Measurements from ENCODE around the gene RAD51.

GRCh38 chr15:40697916-40698315 is 2.9 kb downstream of the RAD51 start:
- TF ChIP-seq ZNF70 (CRISPR knock-in tag; IDR thresholded peaks at IDR 0.05), result no peak
- TF ChIP-seq, protein P1, sequence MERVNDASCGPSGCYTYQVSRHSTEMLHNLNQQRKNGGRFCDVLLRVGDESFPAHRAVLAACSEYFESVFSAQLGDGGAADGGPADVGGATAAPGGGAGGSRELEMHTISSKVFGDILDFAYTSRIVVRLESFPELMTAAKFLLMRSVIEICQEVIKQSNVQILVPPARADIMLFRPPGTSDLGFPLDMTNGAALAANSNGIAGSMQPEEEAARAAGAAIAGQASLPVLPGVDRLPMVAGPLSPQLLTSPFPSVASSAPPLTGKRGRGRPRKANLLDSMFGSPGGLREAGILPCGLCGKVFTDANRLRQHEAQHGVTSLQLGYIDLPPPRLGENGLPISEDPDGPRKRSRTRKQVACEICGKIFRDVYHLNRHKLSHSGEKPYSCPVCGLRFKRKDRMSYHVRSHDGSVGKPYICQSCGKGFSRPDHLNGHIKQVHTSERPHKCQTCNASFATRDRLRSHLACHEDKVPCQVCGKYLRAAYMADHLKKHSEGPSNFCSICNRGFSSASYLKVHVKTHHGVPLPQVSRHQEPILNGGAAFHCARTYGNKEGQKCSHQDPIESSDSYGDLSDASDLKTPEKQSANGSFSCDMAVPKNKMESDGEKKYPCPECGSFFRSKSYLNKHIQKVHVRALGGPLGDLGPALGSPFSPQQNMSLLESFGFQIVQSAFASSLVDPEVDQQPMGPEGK (CRISPR knock-in tag; IDR thresholded peaks at IDR 0.05; ENCODE audit: borderline replicate concordance), result no peak
- no peak for TF ChIP-seq CSDC2 (CRISPR knock-in tag; IDR thresholded peaks at IDR 0.05)
- no peak for TF ChIP-seq ARNTL (CRISPR knock-in tag; IDR thresholded peaks at IDR 0.05; ENCODE audit: borderline replicate concordance, low read depth)
- TF ChIP-seq PPARA (CRISPR knock-in tag; IDR thresholded peaks at IDR 0.05; ENCODE audit: borderline replicate concordance), result no peak
- TF ChIP-seq OSR1 (CRISPR knock-in tag; IDR thresholded peaks at IDR 0.05), result no peak
- no peak for TF ChIP-seq ZFP30 (CRISPR knock-in tag; IDR thresholded peaks at IDR 0.05)

Data from SK-N-SH treated with all-trans-retinoic acid at 6 μM for 48 hours (cell line).